Mesenchymal stem cell (in vitro differentiated cells and primary cell): ENCODE data around the gene DLST.

ENCODE experiments used
- DNase-seq: peaks from one replicate; pipeline ENCODE4 v3.0.0-alpha.2; 2013
- H2AFZ ChIP-seq: one replicate; pipeline ENCODE4 v1.6.1; 2013; ENCODE audit warnings: low read depth, mild to moderate bottlenecking, control low read depth, inconsistent platforms, low read length, moderate library complexity
- H2AK5ac ChIP-seq: 2 replicates; pipeline ENCODE4 v1.6.1; 2013; ENCODE audit warnings: low read length, moderate library complexity, mild to moderate bottlenecking, inconsistent platforms; ENCODE audit not compliant: severe bottlenecking
- H2BK120ac ChIP-seq: one replicate; pipeline ENCODE4 v1.6.1; 2013; ENCODE audit warnings: low read depth, mild to moderate bottlenecking, inconsistent platforms, low read length, moderate library complexity
- H2BK12ac ChIP-seq, 2 experiments: one replicate each; pipeline ENCODE4 v1.6.1; 2013; ENCODE audit warnings: inconsistent platforms in 2 of 2, low read length in 2 of 2, mild to moderate bottlenecking in 2 of 2, moderate library complexity in 2 of 2, control low read depth in 1 of 2
- H2BK15ac ChIP-seq: one replicate; pipeline ENCODE4 v1.6.1; 2013; ENCODE audit warnings: mild to moderate bottlenecking, low read depth, inconsistent platforms; ENCODE audit not compliant: poor library complexity, severe bottlenecking
- H2BK5ac ChIP-seq: 2 replicates; pipeline ENCODE4 v1.6.1; 2013; ENCODE audit warnings: low read depth, mild to moderate bottlenecking, low read length, control low read depth, inconsistent platforms; ENCODE audit not compliant: poor library complexity, severe bottlenecking
- H3K14ac ChIP-seq, 2 experiments: one replicate each; pipeline ENCODE4 v1.6.1; 2013; ENCODE audit warnings: inconsistent platforms in 2 of 2, low read length in 2 of 2, control low read depth in 1 of 2, mild to moderate bottlenecking in 1 of 2, moderate library complexity in 1 of 2
- H3K18ac ChIP-seq, 2 experiments: one replicate each; pipeline ENCODE4 v1.6.1; 2013; ENCODE audit warnings: inconsistent platforms in 2 of 2, low read length in 2 of 2, control low read depth in 1 of 2, low read depth in 1 of 2, mild to moderate bottlenecking in 1 of 2
- H3K23ac ChIP-seq, 2 experiments: one replicate each; pipeline ENCODE4 v1.6.1; 2013; ENCODE audit warnings: inconsistent platforms in 2 of 2, low read length in 2 of 2, mild to moderate bottlenecking in 2 of 2, moderate library complexity in 2 of 2, control low read depth in 1 of 2
- H3K27ac ChIP-seq: 2 replicates; pipeline ENCODE4 v1.5.1; 2013; ENCODE audit warnings: mild to moderate bottlenecking, moderate library complexity, low read length, control low read depth, inconsistent platforms; ENCODE audit not compliant: poor library complexity, severe bottlenecking
- H3K27me3 ChIP-seq, 2 experiments: 2 replicates each; pipeline versions ENCODE4 v1.6.1 to v1.7.0; 2013; ENCODE audit warnings: low read length in 2 of 2, mild to moderate bottlenecking in 2 of 2, moderate library complexity in 2 of 2, control low read depth in 1 of 2, inconsistent platforms in 1 of 2; ENCODE audit not compliant: control insufficient read depth in 1 of 2, insufficient read depth in 1 of 2
- H3K36me3 ChIP-seq, 2 experiments: 2 replicates each; pipeline versions ENCODE4 v1.6.1 to v1.7.0; 2013; ENCODE audit warnings: low read length in 2 of 2, control low read depth in 1 of 2, inconsistent platforms in 1 of 2, low read depth in 1 of 2, mild to moderate bottlenecking in 1 of 2; ENCODE audit not compliant: insufficient read depth in 2 of 2, control insufficient read depth in 1 of 2
- H3K4ac ChIP-seq, 2 experiments: one replicate each; pipeline ENCODE4 v1.6.1; 2013; ENCODE audit warnings: inconsistent platforms in 2 of 2, low read length in 2 of 2, mild to moderate bottlenecking in 2 of 2, moderate library complexity in 2 of 2, control low read depth in 1 of 2, low read depth in 1 of 2
- H3K4me1 ChIP-seq: 2 replicates; pipeline ENCODE4 v1.6.1; 2013; ENCODE audit warnings: low read depth, low read length, control low read depth; ENCODE audit not compliant: control insufficient read depth, insufficient read depth
- H3K4me2 ChIP-seq: 2 replicates; pipeline ENCODE4 v1.6.1; 2013; ENCODE audit warnings: low read length, mild to moderate bottlenecking, inconsistent platforms; ENCODE audit not compliant: poor library complexity, severe bottlenecking
- H3K4me3 ChIP-seq, 2 experiments: 2 replicates each; pipeline versions ENCODE4 v1.5.1 to v1.7.0; 2013; ENCODE audit warnings: low read length in 2 of 2, mild to moderate bottlenecking in 2 of 2, control low read depth in 1 of 2, low read depth in 1 of 2; ENCODE audit not compliant: insufficient read depth in 1 of 2
- H3K79me1 ChIP-seq: replicated peaks from 2 replicates; pipeline ENCODE4 v1.6.1; 2013; ENCODE audit warnings: mild to moderate bottlenecking, control low read depth, low read length, inconsistent platforms; ENCODE audit not compliant: poor library complexity, severe bottlenecking
- H3K9ac ChIP-seq: 2 replicates; pipeline ENCODE4 v1.7.0; 2013; ENCODE audit warnings: mild to moderate bottlenecking, low read length, moderate library complexity
- H3K9me3 ChIP-seq: 2 replicates; pipeline ENCODE4 v1.7.0; 2013; ENCODE audit warnings: mild to moderate bottlenecking, low read length; ENCODE audit not compliant: control insufficient read depth
- H4K8ac ChIP-seq: one replicate; pipeline ENCODE4 v1.6.1; 2013; ENCODE audit warnings: inconsistent platforms, mild to moderate bottlenecking, low read length, moderate library complexity
- H4K91ac ChIP-seq: one replicate; pipeline ENCODE4 v1.6.1; 2013; ENCODE audit warnings: mild to moderate bottlenecking, low read length, inconsistent platforms
- WGBS: methylation state at CpG from one replicate; pipeline ENCODE4 v1.1.7; 2013; ENCODE audit warnings: mixed read lengths; 5-methylcytosine and 5-hydroxymethylcytosine counted together

Gene DLST

DNA sequence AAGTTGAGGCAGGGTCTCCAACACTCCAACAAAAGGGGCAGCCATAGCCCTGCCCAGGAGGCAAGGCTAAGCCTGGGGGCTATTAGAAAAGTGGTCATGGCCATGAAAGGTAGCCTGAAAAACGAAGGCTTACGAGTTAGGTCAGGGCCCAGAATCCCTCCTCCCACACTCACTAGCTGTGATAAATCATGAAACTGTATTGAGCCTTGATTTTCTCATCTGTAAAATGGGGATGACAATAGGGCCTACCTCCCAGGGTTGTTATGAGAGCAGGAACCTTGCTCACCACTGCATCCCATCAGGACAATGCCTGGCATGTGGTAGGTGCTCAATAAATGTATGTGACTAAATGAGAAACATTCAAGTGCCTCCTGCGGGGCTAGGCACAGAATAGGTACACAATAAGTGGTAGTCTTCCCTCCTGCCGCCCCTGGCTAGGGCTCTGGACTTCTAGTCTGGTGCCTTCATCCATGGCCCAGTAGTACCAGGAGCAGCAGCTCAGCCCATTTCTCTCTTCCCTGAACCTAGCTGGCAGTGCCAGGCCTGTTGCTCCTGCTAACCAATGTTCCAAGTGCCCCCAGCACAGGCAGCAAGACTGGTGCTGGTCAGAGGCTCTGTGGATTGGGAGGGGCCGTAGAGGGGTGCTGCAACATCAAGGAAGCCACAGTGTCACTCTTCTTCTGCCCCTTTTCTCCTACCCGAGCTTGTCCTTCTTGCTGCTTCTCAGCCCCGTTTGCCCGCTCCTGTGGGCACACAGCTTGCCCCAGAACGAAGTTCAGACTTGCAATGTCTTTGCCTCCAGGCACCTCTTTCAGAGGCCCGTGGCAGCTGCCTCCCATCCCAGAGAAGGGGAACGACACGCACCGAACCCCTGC lies 65.9 kb downstream of the DLST start:
- no peak overlapping the region for H2AFZ ChIP-seq
- DNase-seq = no peak
- no peak overlapping the region for H4K91ac ChIP-seq
- no peak overlapping the region for H2BK5ac ChIP-seq
- H2BK120ac ChIP-seq = no peak overlapping the region
- H2BK15ac ChIP-seq = no peak overlapping the region
- no peak overlapping the region for H3K14ac ChIP-seq
- H3K4me2 ChIP-seq = no peak overlapping the region
- no peak overlapping the region for H4K8ac ChIP-seq
- no peak overlapping the region for H3K18ac ChIP-seq
- H3K4me1 ChIP-seq = peaks cover 20% of the 10 kb centered on the region
- no peak overlapping the region for H2BK12ac ChIP-seq
- H3K27ac ChIP-seq = no peak overlapping the region
- no peaks in the 10 kb centered on the region for H3K9me3 ChIP-seq
- H3K36me3 ChIP-seq = peaks cover 17 to 25% of the 10 kb centered on the region in 2 experiments
- no peak overlapping the region for H2AK5ac ChIP-seq
- WGBS = 93% methylated on average over 11 of the region's 13 CpGs
- no peak overlapping the region for H3K4ac ChIP-seq
- no peaks in the 10 kb centered on the region for H3K27me3 ChIP-seq
- peaks cover 3% of the 10 kb centered on the region for H3K79me1 ChIP-seq
- no peak overlapping the region for H3K9ac ChIP-seq
- no peak overlapping the region for H3K23ac ChIP-seq
- no peak overlapping the region for H3K4me3 ChIP-seq

DNA sequence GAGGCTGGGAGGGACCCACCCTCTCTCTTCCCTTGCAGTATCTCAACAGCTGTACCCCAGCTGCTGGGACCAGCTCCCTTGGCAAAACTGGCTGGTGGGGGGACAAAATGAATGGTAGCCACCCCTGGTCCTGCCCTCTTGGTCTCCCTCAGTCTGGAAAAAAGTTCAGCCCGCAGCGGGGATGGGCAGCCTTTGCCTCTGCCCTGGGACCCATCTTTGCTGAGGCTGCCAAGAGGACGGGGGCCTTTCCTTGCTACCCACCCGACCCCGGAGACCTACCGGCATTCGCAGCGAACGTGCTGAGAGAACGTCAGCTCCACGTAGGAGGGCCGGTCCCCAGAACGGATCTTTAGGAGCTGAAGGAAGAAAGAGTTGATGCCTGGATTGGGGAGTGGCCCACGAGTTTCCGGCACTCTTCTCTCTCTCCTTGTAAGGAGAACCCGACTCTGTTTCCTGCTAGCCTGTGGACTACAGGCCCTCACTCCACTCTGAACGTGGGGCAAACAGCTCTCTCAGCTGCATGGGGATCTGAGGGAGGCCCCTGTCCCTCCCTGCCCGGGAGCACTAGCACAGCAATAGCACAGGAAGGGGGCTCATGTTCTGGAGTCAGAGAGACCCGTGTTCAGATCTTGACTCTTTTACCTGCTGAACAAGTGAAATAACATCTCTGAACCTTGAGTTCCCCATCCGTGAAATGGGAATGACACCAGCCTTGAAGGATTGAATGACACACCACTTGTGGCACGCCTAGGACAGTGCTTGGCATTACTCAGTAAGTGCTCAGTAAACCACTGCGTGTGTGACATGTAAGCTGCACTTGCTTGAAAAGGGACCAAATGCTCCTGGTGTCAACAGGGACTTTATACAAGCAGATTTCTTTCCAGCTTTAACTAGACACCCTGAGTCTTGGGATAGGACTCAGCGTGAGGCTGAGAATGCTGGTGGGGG lies 66.8 kb downstream of the DLST start:
- Histone ChIP-seq H3K4me1 (peaks cover 28% of the 10 kb centered on the region), H3K79me1 (peaks cover 6% of the 10 kb centered on the region), H3K14ac (no peak overlapping the region), H2AFZ (no peak overlapping the region), H2BK5ac (no peak overlapping the region), H2BK12ac (no peak overlapping the region), H3K27ac (no peak overlapping the region), H3K23ac (no peak overlapping the region), H3K36me3 (peaks cover 17 to 29% of the 10 kb centered on the region in 2 experiments), H4K8ac (no peak overlapping the region), H3K9me3 (no peaks in the 10 kb centered on the region), H2BK120ac (no peak overlapping the region), H2BK15ac (peak overlapping the region; percentile 1), H3K4me2 (no peak overlapping the region), H3K27me3 (no peaks in the 10 kb centered on the region), H2AK5ac (no peak overlapping the region), H3K9ac (no peak overlapping the region), H3K4ac (no peak overlapping the region), H3K18ac (no peak overlapping the region), H4K91ac (no peak overlapping the region), H3K4me3 (no peak overlapping the region)
- 89% methylated on average over 19 of the region's 23 CpGs for WGBS
- DNase-seq = no peak

DNA sequence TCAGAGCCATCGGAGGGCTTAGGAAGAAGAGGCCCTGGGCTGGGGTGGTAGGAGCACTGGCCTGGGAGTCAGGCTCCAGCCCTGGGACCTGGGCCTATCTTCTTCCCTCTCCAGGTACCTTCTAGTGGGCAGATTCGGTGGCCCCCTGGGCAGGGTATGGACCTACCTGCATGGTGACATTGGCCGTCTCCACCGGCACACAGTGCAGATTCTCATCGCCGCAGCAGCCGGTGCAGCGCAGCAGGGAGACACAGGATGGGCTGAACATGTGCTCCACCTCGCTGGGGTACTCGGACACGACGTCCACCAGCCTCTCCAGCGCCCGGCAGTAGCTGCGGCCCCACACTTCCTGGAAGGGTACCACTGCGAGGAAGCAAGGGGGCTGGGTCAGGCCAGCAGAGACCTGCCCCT lies 67.5 kb downstream of the DLST start:
- H3K27ac ChIP-seq = no peak overlapping the region
- no peak overlapping the region for H3K4me3 ChIP-seq

More for the DNA sequence above, 67.5 kb downstream of the DLST start:
- H3K18ac ChIP-seq = no peak overlapping the region
- H3K4me1 ChIP-seq = peaks cover 35% of the 10 kb centered on the region
- DNase-seq = no peak
- no peak overlapping the region for H3K14ac ChIP-seq
- H2BK12ac ChIP-seq = no peak overlapping the region
- no peaks in the 10 kb centered on the region for H3K27me3 ChIP-seq
- no peak overlapping the region for H2BK120ac ChIP-seq
- peak overlapping the region; percentile 74 for H4K91ac ChIP-seq
- no peak overlapping the region for H3K23ac ChIP-seq
- H2BK15ac ChIP-seq = no peak overlapping the region
- H3K79me1 ChIP-seq = peaks cover 7% of the 10 kb centered on the region
- 95% methylated on average over 16 of the region's 16 CpGs for WGBS
- peaks cover 17 to 29% of the 10 kb centered on the region in 2 experiments for H3K36me3 ChIP-seq
- H3K9ac ChIP-seq = no peak overlapping the region
- H4K8ac ChIP-seq = no peak overlapping the region
- no peak overlapping the region for H2AK5ac ChIP-seq
- H2BK5ac ChIP-seq = no peak overlapping the region
- H2AFZ ChIP-seq = no peak overlapping the region
- H3K9me3 ChIP-seq = no peaks in the 10 kb centered on the region
- H3K4ac ChIP-seq = no peak overlapping the region
- H3K4me2 ChIP-seq = no peak overlapping the region
